HG03565 (cell line): ENCODE data around the gene TLCD1.

Source experiments
- ATAC-seq: cut with Tn5 transposase; IDR thresholded peaks from one replicate; pipeline ENCODE4 v1.9.1; 2021; ENCODE audit warnings: mild to moderate bottlenecking, moderate library complexity; ENCODE audit not compliant: unreplicated experiment

The TLCD1 gene

DNA sequence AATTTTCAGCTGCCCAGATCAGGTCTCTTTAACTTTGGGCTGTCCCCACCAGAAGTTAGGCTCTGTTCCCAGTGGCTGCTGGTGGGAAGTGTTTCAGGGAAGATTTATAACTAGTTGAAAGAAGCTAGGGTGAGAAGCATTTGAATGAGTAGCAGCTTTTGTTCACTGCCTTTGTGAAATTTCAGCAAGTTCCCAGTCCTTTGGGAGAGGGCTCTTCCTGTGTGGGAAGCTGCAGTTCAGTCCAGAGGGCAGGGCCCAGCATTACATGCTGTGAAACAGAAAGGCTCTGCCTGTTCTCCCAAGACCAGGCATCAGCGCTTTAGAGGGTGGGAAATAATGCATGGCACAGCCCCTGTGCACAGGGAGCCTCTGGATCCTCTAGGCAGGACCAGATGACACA lies 32.2 kb downstream of the TLCD1 start:
- no peak for ATAC-seq

DNA sequence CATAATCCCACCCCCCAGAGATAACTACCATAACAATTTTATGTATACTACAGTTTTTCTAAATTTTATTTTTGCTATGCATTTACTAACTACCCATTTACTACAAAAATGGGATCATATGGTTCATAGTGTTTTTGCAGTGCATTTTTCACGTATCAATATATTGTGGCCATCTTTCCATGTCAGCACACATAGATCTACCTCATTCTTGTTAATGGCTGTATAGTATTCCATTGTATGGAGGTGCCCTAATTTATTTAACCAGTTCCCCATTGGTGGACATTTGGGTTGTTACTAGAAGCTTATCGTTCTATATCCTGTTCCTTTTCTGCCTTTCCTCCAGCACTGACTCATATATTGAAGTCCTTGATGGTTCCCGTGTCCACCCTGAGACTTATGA lies 37.0 kb downstream of the TLCD1 start:
- ATAC-seq = no peak

DNA sequence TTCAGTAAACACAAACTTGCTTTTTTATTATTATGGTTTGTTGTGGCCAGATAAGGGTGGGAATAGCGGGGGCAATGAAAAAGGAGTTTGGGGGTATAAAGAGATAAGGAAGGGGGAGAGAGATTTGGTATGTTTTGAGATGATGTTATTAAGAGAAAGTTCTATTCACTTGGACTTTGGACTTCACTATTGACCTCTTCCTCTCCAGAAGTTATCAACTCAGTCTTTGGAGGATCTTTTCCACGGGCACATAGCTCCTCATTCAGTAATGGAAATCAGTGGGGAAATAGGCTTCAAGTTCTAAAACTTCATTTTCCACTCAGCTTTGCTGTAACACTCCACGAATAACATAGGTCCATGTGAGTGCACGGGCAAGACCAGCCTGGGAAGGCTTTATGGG lies 37.6 kb downstream of the TLCD1 start:
- no peak for ATAC-seq

DNA sequence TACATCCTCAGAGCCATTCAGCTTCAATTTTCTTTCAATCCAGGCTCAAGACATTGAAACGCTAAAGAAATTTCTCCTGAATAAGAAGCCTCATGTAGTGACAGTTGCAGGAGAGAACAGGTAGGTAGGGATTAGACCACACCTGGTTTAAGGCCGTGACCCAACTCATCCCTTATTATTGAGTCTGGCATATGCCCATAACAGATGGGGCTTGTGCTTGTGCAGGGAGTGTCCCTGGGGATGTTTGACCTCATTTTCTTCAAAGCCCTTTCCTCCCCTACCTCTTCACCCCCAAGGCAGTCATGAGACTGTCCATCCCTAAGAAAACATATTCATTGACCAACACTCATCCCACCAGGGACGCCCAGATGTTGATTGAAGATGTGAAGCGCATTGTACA lies 39.7 kb downstream of the TLCD1 start:
- ATAC-seq = no peak

DNA sequence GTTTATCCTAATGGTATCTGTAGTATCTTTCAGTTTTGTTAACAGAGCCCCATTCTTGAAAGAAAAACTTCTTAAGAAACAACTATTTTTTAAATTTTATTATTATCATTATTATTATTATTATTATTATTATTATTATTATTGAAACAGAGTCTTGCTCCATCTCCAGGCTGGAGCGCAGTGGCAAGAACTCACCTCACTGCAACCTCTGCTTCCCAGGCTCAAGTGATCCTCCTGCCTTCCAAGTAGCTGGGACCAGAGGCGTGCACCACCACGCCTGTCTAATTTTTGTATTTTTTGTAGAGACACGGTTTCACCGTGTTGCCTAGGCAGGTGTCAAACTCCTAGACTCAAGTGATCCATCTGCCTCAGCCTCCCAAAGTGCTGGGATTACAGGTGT lies 40.7 kb downstream of the TLCD1 start:
- no peak for ATAC-seq

DNA sequence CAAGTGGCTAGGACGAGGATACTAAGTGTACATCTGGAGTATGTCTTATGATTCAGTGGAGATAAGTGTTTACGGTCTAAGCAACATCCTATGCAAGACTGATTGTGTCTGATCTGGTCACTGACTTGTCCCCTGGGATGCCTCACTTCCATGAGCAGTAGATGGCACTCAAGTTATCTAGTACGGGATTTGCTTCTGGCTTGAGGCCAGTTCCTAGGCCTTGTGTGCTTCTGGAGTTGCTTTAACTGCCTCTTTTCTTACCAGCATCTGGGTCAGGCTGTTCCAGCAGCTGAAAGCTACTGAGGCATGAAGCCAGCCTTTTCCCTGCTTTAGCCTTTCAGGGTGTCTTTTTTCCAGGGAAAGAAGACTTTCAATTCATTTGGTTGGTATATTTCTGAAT lies 41.1 kb downstream of the TLCD1 start:
- no peak for ATAC-seq

DNA sequence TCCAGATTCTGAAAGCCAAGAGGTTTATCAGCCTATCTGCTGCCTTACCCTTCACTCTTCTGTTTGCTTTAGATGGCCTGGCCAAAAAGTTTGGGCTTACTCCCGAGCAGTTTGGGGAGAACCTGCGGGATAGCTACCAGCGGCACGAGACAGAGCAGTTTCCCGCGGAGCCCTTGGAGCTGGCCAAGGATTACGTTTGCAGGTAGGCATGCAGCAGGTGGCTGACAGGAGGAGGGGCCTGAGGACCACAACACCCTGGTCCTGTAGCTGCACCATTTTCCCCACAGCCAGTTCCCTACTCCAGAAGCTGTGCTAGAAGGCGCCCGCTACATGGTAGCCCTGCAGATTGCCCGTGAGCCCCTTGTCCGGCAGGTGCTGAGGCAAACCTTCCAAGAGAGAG lies 43.4 kb downstream of the TLCD1 start:
- no peak for ATAC-seq

DNA sequence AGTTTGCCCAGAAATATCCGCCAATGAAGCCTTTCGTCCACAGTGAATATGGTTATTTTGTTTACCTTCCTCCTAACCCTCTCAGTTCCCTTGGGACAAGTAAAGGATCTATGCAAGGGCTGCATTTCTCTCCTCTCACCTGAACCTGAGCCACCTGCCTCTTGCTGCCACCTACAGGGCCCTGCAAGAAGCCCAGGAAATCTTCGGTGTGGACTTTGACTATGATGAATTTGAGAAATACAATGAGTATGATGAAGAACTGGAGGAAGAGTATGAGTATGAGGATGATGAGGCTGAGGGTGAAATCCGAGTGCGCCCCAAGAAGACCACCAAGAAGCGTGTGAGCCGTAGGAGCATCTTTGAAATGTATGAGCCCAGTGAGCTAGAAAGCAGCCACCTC lies 50.1 kb downstream of the TLCD1 start:
- no peak for ATAC-seq

DNA sequence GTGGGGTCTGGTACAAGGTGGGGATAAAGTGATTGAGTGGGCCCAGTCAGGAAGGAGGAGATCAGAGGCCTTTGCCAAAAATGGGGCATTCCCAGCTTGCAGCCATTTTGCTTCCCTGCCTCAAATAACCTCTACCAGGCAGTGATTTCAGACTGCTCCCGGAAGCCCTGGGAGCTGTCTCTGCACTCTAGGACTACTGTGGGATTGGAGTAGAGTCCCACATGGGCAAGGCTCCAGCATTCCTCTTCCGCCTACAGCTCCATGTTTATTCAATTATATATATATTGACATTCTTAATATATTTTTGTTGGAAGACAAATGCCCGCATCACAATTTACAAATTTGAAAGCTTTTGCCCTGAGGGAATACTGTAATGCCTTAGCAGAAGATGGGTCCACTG lies 50.5 kb downstream of the TLCD1 start:
- no peak for ATAC-seq
